ENCODE measurements around the gene NAP1L1.

NAP1L1 gene

DNA sequence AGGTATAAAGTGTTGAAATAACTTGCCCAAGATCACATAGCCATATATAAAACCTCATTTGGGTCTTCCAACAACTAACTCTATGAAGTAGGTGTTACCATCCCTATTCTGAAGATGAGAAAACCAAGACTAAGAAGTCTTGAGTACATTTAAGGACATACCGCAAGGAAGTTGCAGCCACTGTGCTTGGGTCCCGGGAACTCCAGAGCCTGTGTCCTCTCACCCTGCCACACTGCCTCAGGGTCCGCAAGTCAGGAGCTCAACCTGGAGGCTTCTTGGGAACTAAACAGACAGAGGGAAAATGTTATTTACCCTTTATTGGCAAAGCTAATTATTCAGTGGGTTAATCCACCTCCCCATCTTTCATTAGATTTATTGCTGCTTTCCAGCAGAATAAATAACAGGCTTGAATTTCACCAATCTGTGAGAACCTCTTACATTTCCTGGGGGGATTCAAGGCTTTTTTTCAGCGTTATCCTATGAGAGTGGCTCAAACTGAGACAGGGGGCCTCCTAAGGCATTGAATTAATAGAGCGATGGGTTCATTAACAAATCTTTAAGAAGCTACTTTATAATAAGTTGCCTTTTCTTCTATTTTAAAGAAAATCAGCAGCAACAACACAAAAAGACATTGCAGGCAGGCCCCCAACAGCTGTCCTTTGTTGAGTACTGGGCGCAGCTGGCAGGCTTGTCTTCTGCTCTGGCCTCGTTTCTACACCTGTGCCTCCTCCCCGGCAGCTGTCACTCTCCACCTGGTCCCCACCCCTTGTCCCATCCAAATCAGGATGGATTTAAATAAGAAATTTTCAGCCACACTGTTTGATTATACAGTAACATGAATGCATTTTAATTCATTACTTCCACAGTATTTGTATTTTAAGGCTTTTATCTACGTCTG lies 78.2 kb downstream of the NAP1L1 start:
- no peak for ATAC-seq

DNA sequence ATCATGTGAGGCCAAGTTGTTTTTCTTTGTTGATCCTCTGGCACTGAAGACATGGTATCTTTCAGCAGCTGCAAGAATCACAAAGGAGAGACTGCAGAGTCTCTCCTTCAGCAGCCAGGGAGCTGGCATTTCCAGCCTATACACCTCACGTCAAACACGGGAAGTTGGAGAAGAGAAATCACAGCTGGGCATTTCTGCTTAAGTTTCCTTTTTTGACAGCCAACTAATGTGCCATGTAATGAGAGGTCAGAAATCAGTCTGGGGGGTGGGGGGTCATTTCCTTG lies 81.2 kb downstream of the NAP1L1 start:
- peak; percentile 44; the same call in 2 of the 3 replicates for ATAC-seq
- TF ChIP-seq POU6F1 (CRISPR knock-in tag; IDR thresholded peaks at IDR 0.05; ENCODE audit: borderline replicate concordance, low read depth) (no peak), BACH2 (CRISPR knock-in tag; IDR thresholded peaks at IDR 0.05; ENCODE audit: borderline replicate concordance) (no peak), ZNF565 (CRISPR knock-in tag; conservative IDR thresholded peaks at IDR 0.05; ENCODE audit: low read depth) (no peak), ZC3H10 (CRISPR knock-in tag; IDR thresholded peaks at IDR 0.05) (no peak), RARB (CRISPR knock-in tag; IDR thresholded peaks at IDR 0.05) (no peak), TOX (CRISPR knock-in tag; IDR thresholded peaks at IDR 0.05; ENCODE audit: borderline replicate concordance) (no peak), CSDC2 (CRISPR knock-in tag; IDR thresholded peaks at IDR 0.05) (no peak), PPARA (CRISPR knock-in tag; IDR thresholded peaks at IDR 0.05; ENCODE audit: borderline replicate concordance) (no peak), OSR1 (CRISPR knock-in tag; IDR thresholded peaks at IDR 0.05) (no peak), GLIS3 (CRISPR knock-in tag; IDR thresholded peaks at IDR 0.05) (no peak), SNAI2 (CRISPR knock-in tag; IDR thresholded peaks at IDR 0.05) (no peak), ZNF8 (CRISPR knock-in tag; IDR thresholded peaks at IDR 0.05) (no peak), TSHZ2 (CRISPR knock-in tag; IDR thresholded peaks at IDR 0.05) (no peak)
- TF ChIP-seq, protein P1, sequence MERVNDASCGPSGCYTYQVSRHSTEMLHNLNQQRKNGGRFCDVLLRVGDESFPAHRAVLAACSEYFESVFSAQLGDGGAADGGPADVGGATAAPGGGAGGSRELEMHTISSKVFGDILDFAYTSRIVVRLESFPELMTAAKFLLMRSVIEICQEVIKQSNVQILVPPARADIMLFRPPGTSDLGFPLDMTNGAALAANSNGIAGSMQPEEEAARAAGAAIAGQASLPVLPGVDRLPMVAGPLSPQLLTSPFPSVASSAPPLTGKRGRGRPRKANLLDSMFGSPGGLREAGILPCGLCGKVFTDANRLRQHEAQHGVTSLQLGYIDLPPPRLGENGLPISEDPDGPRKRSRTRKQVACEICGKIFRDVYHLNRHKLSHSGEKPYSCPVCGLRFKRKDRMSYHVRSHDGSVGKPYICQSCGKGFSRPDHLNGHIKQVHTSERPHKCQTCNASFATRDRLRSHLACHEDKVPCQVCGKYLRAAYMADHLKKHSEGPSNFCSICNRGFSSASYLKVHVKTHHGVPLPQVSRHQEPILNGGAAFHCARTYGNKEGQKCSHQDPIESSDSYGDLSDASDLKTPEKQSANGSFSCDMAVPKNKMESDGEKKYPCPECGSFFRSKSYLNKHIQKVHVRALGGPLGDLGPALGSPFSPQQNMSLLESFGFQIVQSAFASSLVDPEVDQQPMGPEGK (CRISPR knock-in tag; IDR thresholded peaks at IDR 0.05; ENCODE audit: borderline replicate concordance) = no peak

More for the DNA sequence above, 78.2 kb downstream of the NAP1L1 start:
- no peak for TF ChIP-seq CSRNP3 (CRISPR knock-in tag; IDR thresholded peaks at IDR 0.05)
- TF ChIP-seq ZNF8 (CRISPR knock-in tag; IDR thresholded peaks at IDR 0.05) = peak; percentile 72

DNA sequence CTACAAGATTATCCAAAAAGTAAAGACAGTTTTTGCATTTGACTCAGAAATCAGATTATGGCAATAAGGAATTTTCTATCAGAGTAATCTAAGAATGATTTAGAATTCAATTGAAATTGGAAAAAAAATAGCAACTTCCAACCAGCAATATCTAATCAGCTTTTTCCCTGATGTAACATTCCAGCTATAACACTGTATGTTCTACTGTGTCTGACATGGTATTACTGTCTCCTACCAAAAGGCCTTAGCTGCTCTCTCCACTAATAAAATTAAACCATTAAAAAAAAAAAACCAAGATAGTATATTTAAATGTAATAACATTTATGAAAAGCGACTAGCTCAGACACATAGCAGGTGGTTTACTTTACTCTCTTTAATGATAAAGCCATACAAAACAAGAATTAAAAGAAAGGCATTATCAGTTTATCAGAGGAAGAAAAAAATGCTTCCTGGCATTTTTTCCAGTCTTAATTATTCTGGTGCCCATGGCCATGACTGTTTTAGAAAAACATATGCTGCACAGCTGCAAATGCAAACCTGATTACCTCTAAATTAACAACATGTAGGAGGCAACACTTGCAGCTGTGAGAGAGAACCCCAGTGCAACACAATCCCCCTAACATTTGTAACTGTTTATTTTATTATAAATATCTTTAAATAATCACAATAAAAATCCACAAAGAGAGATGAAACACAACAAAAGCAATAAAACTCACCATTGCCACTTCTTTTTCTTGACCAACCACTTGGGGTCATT lies 81.7 kb downstream of the NAP1L1 start:
- TF ChIP-seq PPARA (CRISPR knock-in tag; IDR thresholded peaks at IDR 0.05; ENCODE audit: borderline replicate concordance) (no peak), TCF4 (CRISPR knock-in tag; IDR thresholded peaks at IDR 0.05; ENCODE audit: borderline replicate concordance) (peak; percentile 94), SNAI2 (CRISPR knock-in tag; IDR thresholded peaks at IDR 0.05) (no peak), ISL1 (CRISPR knock-in tag; IDR thresholded peaks at IDR 0.05) (peak; percentile 67), ZFP30 (CRISPR knock-in tag; IDR thresholded peaks at IDR 0.05) (peak; percentile 73), BACH2 (CRISPR knock-in tag; IDR thresholded peaks at IDR 0.05; ENCODE audit: borderline replicate concordance) (no peak)
- ATAC-seq = peak; percentile 77

Data from SK-N-SH treated with all-trans-retinoic acid at 6 μM for 48 hours (cell line).